Dedifferentiated amniotic fluid mesenchymal stem cell (primary cell): ENCODE measurements around the gene HEBP2.

Experiments
- DNase-seq: peaks from one replicate; pipeline ENCODE4 v3.0.0-alpha.2; 2016; ENCODE audit errors: extremely low spot score

The HEBP2 gene

GRCh38 chr6:138397128-138398122 is 6.6 kb upstream of the HEBP2 start:
- no peak for DNase-seq

- no peak for DNase-seq
Measured at GRCh38 chr6:138400326-138400725, 3.7 kb upstream of the HEBP2 start.

- DNase-seq = no peak
Measured at GRCh38 chr6:138401960-138402837, 1.8 kb upstream of the HEBP2 start.

- DNase-seq = no peak
Measured at GRCh38 chr6:138402838-138403187, 1.2 kb upstream of the HEBP2 start.

GRCh38 chr6:138403324-138403800 is 661 bp upstream of the HEBP2 start:
- DNase-seq = no peak

GRCh38 chr6:138404666-138405337 is 779 bp downstream of the HEBP2 start:
- no peak for DNase-seq

GRCh38 chr6:138405816-138406413 is 1.9 kb downstream of the HEBP2 start:
- no peak for DNase-seq

- no peak for DNase-seq
Measured at GRCh38 chr6:138406443-138406842, 2.4 kb downstream of the HEBP2 start.

- DNase-seq = no peak
Measured at GRCh38 chr6:138410048-138410735, 6.2 kb downstream of the HEBP2 start.

- DNase-seq = no peak
Measured at GRCh38 chr6:138410972-138411880, 7.2 kb downstream of the HEBP2 start.

GRCh38 chr6:138415125-138415524 is 11.1 kb downstream of the HEBP2 start:
- no peak for DNase-seq

- DNase-seq = no peak
Measured at GRCh38 chr6:138416206-138416605, 12.2 kb downstream of the HEBP2 start.

GRCh38 chr6:138417493-138418117 is 13.6 kb downstream of the HEBP2 start:
- DNase-seq = no peak

GRCh38 chr6:138418118-138418742 is 14.2 kb downstream of the HEBP2 start:
- DNase-seq = no peak

- no peak for DNase-seq
Measured at GRCh38 chr6:138419766-138420165, 15.7 kb downstream of the HEBP2 start.

- DNase-seq = no peak
Measured at GRCh38 chr6:138420356-138420755, 16.3 kb downstream of the HEBP2 start.

GRCh38 chr6:138421089-138421488 is 17.1 kb downstream of the HEBP2 start:
- DNase-seq = no peak

GRCh38 chr6:138421608-138422007 is 17.6 kb downstream of the HEBP2 start:
- no peak for DNase-seq

- DNase-seq = no peak
Measured at GRCh38 chr6:138422861-138423260, 18.8 kb downstream of the HEBP2 start.
